Esophagus squamous epithelium (tissue), 5 donors: ENCODE data around the gene CACNA2D3. TPM values are rescaled to one million over a fixed set of nuclear protein-coding genes. Genes with fewer than 3 reads are reported as not detected.

Source experiments
- DNase-seq: peaks from one replicate; lab custom pipeline; 2025; lab: John Stamatoyannopoulos, UW
- H3K27ac ChIP-seq, 4 donors: fragments of 200-600 bp; sonication (generic); one replicate each; pipeline ENCODE4 v1.5.1; 2016 to 2019; ENCODE audit warnings: mild to moderate bottlenecking in 1 of 4
- H3K27me3 ChIP-seq, 4 donors: fragments of 200-600 bp; sonication (generic); 1 replicate in 3 of 4; 2 replicates in 1 of 4; pipeline versions ENCODE4 v1.5.1 to v1.6.0; 2017 to 2021; ENCODE audit warnings: antibody characterized with exemption in 1 of 4
- H3K36me3 ChIP-seq, 3 donors: fragments of 200-600 bp; sonication (generic); one replicate each; pipeline ENCODE4 v1.5.1; 2016 to 2019
- H3K4me1 ChIP-seq, 3 donors: fragments of 200-600 bp; sonication (generic); one replicate each; pipeline ENCODE4 v1.5.1; 2017 to 2019
- H3K4me3 ChIP-seq, 4 donors: fragments of 200-600 bp; sonication (generic); 1 replicate in 3 of 4; 2 replicates in 1 of 4; pipeline ENCODE4 v1.5.1; 2016 to 2019; ENCODE audit warnings: mild to moderate bottlenecking in 2 of 4, moderate library complexity in 1 of 4
- H3K9me3 ChIP-seq, 3 donors: fragments of 200-600 bp; sonication (generic); one replicate each; pipeline ENCODE4 v1.5.1; 2016 to 2019
- POLR2A ChIP-seq, 4 donors: fragments of 450-650 bp; IDR thresholded peaks; one replicate each; pipeline ENCODE4 v1.6.1; 2017; ENCODE audit warnings: antibody characterized with exemption in 4 of 4, mild to moderate bottlenecking in 4 of 4, moderate library complexity in 3 of 4
- WGBS, 2 donors: methylation state at CpG; one replicate each; pipeline ENCODE4 v1.1.5; 2018; 5-methylcytosine and 5-hydroxymethylcytosine counted together
- intact Hi-C: fragments of 100-400 bp; cut with DNase I; formaldehyde crosslinking; loops from one replicate; pipeline ENCODE4 v1.15.0; 2022
- total RNA-seq, 4 donors: library from RNA; depleted of rRNA; stranded (reverse); fragments of >200 nt; gene quantifications; one replicate each; pipeline ENCODE4 v1.1.0, GENCODE V29; 2016
- TF ChIP-seq, protein P1 (sequence below), 6 experiments: fragments of 450-650 bp in 4 of 6; fragments of 200-600 bp in 2 of 6; sonication (generic) in 2 of 6; IDR thresholded peaks; one replicate each; pipeline ENCODE4 v1.5.1; 2016 to 2019; ENCODE audit warnings: antibody characterized with exemption in 6 of 6, mild to moderate bottlenecking in 4 of 6, moderate library complexity in 4 of 6
- donor health status: DM: yes; HTN: yes; CAD: no.

The CACNA2D3 gene
- total RNA-seq, 4 donors from 2014 or later = 1.2 to 7.1 (median 5.1) TPM

DNA sequence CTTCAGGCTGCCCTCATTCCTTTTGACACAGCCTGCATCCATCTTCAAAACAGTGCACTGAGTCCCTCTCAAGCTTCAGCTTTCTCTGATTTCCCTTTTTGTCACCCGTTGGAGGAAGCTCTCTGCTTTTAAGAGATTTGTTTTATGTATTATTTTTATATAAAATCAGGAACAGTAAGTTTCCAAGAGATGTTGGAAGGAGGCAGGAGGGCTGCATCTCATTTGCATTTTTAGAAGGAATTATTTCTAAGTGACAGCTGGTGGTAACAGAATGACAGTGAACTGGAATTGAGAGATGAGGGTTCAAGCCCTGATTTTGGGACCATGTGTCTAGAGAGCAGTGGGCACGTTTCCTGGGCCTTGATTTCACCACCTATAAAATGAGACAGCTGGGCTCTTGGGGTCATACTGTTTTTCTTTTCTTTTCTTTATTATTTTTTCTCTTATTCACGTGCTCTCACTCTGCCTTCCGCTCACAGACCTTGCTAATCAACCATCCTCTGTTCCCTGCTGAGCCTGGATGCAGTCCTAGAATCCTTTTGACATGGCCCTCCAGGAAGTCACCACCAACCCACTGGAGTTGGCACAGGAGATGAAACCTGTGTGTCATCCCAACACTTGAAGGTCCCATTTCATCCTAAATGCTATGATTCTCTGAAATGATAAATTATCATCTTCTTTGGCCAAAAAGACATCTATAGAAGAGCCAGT lies 148.6 kb downstream of the CACNA2D3 start:
- Histone ChIP-seq H3K27ac (no peak overlapping the region), H3K4me1 (no peaks in the 10 kb centered on the region), H3K9me3 (no peaks in the 10 kb centered on the region), H3K36me3 (no peaks in the 10 kb centered on the region), H3K4me3 (no peak overlapping the region), H3K27me3 (no peaks in the 10 kb centered on the region)
- 65 to 67% methylated on average over 3 to 4 of the region's 4 CpGs for WGBS, 2 donors
- DNase-seq = no peak
- intact Hi-C loops = no loop called here
- TF ChIP-seq POLR2A (IDR thresholded peaks at IDR 0.05) = no peak
- TF ChIP-seq, protein P1, sequence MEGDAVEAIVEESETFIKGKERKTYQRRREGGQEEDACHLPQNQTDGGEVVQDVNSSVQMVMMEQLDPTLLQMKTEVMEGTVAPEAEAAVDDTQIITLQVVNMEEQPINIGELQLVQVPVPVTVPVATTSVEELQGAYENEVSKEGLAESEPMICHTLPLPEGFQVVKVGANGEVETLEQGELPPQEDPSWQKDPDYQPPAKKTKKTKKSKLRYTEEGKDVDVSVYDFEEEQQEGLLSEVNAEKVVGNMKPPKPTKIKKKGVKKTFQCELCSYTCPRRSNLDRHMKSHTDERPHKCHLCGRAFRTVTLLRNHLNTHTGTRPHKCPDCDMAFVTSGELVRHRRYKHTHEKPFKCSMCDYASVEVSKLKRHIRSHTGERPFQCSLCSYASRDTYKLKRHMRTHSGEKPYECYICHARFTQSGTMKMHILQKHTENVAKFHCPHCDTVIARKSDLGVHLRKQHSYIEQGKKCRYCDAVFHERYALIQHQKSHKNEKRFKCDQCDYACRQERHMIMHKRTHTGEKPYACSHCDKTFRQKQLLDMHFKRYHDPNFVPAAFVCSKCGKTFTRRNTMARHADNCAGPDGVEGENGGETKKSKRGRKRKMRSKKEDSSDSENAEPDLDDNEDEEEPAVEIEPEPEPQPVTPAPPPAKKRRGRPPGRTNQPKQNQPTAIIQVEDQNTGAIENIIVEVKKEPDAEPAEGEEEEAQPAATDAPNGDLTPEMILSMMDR (IDR thresholded peaks at IDR 0.05) = no peak

DNA sequence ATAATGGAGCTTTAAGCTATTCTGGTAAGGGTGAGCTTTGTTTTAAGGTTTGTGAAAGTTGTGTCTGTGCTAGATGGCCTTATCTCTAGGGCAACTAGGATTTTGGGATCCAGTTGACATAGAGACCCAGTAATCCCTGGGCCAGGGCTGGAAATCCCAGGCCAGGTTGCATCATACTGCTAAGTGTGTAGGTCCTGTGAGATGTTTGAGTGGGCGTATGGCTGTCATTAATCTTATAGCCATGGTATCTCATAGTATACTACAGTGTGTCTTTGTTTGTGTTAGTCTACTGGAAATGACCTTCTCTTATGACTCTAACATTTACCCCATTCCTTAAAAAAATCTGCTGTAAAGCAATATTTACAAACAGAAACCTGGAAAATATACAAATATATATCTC lies 151.4 kb downstream of the CACNA2D3 start:
- H3K9me3 ChIP-seq = peaks cover 0 to 7% (median 0%) of the 10 kb centered on the region in 3 donors
- peaks cover 0 to 2% (median 0%) of the 10 kb centered on the region in 3 donors for H3K4me1 ChIP-seq
- no peaks in the 10 kb centered on the region for H3K36me3 ChIP-seq
- no peak overlapping the region for H3K27ac ChIP-seq
- intact Hi-C loops = no loop called here
- no peak overlapping the region for H3K4me3 ChIP-seq
- H3K27me3 ChIP-seq = no peaks in the 10 kb centered on the region
- 57 to 78% methylated on average over 1 of the region's 1 CpG for WGBS, 2 donors
- TF ChIP-seq, protein P1 (IDR thresholded peaks at IDR 0.05) = no peak
- TF ChIP-seq POLR2A (IDR thresholded peaks at IDR 0.05) = no peak
- no peak for DNase-seq

DNA sequence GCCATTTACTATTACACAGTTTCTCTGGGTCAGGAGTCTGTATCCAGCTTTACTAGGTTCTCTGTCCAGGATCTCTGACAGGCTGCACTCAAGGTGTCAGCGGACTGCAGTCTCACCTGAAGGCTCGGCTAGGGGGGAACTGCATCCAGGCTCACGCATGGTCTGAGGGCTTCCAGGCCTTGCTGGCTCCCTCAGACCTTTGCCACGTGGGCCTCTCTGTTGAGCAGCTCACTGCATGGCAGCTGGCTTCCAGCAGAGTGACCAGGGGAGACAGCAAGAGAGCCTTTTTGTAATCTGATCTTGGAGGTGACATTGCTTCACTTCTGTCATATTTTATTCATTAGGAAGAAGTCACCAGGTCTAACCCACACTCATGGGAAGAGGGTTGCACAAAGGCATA lies 152.3 kb downstream of the CACNA2D3 start:
- peaks cover 0 to 11% (median 0%) of the 10 kb centered on the region in 3 donors for H3K4me1 ChIP-seq
- intact Hi-C loops = no loop called here
- no peaks in the 10 kb centered on the region for H3K27me3 ChIP-seq
- DNase-seq = no peak
- no peak overlapping the region for H3K4me3 ChIP-seq
- no peaks in the 10 kb centered on the region for H3K36me3 ChIP-seq
- TF ChIP-seq POLR2A (IDR thresholded peaks at IDR 0.05) = no peak
- TF ChIP-seq, protein P1 (IDR thresholded peaks at IDR 0.05) = no peak
- H3K27ac ChIP-seq = no peak overlapping the region
- H3K9me3 ChIP-seq = peaks cover 0 to 7% (median 0%) of the 10 kb centered on the region in 3 donors
- WGBS, 2 donors = 78 to 93% methylated on average over 3 of the region's 4 CpGs

DNA sequence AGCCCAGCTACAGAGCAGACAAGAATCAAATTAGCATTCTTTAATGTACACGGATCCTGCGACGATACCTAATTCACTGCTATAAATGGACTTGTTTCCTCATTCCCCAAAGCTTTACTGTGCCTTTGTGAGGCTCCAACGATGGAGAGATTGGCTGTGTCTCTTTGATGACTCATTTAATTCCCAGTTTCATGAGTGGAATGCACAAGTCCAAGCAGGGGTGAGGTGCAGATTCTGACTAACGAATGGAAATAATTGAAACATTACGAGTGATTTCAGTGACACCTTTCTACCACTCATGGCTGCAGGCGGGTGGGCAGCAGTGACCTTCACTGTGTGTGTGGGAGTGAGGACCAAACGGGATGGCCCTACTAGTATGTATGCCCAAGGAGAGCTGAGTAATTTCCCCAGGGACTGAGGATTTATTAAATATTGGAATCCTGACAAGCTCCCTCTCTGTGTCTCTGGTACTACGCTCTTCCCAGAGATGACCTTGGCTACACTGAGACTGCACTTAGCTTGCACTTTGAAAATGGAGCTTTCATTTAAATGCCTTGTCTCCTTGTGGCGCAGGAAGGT lies 156.7 kb downstream of the CACNA2D3 start:
- H3K9me3 ChIP-seq = peaks cover 0 to 7% (median 0%) of the 10 kb centered on the region in 3 donors
- no peak for TF ChIP-seq POLR2A (IDR thresholded peaks at IDR 0.05)
- TF ChIP-seq, protein P1 (IDR thresholded peaks at IDR 0.05) = peak in 1 of 6 experiments; percentile 3
- H3K27ac ChIP-seq = peak overlapping the region; percentile 62 to 70 (median 66)
- no peaks in the 10 kb centered on the region for H3K27me3 ChIP-seq
- intact Hi-C loops = no loop called here
- no peaks in the 10 kb centered on the region for H3K36me3 ChIP-seq
- peaks cover 0 to 11% (median 0%) of the 10 kb centered on the region in 3 donors for H3K4me1 ChIP-seq
- no peak for DNase-seq
- 51 to 73% methylated on average over 10 of the region's 10 CpGs for WGBS, 2 donors
- H3K4me3 ChIP-seq = no peak overlapping the region

DNA sequence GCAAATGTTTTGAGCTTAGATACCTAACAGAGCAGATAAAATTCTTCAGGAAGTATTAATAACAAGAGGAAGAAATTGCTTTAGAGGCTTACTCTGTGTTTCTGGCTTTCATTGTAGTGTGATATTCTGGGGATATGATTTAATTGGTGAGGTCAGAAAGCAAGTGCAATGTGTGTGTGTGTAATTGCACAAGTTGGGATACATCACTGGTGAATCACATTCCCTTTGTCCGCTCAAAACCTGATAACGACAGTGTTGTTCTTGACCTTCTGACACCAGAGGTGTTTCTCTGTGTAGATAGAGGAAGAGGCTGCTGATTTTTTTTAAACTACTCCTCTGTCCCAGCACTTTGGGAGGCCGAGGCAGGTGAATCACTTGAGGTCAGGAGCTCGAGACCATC lies 161.1 kb downstream of the CACNA2D3 start:
- DNase-seq = no peak
- 32 to 55% methylated on average over 3 to 4 of the region's 4 CpGs for WGBS, 2 donors
- Histone ChIP-seq H3K27me3 (no peaks in the 10 kb centered on the region), H3K9me3 (no peaks in the 10 kb centered on the region), H3K4me3 (no peak overlapping the region), H3K36me3 (no peaks in the 10 kb centered on the region), H3K27ac (no peak overlapping the region), H3K4me1 (peaks cover 0 to 11% (median 0%) of the 10 kb centered on the region in 3 donors)
- intact Hi-C loops = no loop called here
- TF ChIP-seq POLR2A (IDR thresholded peaks at IDR 0.05) = no peak
- TF ChIP-seq, protein P1 (IDR thresholded peaks at IDR 0.05) = no peak
